Activated T-cell treated with anti-CD3 and anti-CD28 coated beads for 48 hours (primary cell): ENCODE results near the gene SLMAP.
"Not testable (repeated sequence)": the region's sequence is repeated elsewhere in the genome, so short reads cannot be mapped to it uniquely, and the experiment has no call there.

Experiments used
- DNase-seq: peaks from one replicate; pipeline ENCODE4 v3.0.0-alpha.2; 2020; ENCODE audit warnings: low read depth

The SLMAP gene

GRCh38 chr3:57793737-57794187, 37.7 kb downstream of the SLMAP start:
- no peak for DNase-seq

DNA sequence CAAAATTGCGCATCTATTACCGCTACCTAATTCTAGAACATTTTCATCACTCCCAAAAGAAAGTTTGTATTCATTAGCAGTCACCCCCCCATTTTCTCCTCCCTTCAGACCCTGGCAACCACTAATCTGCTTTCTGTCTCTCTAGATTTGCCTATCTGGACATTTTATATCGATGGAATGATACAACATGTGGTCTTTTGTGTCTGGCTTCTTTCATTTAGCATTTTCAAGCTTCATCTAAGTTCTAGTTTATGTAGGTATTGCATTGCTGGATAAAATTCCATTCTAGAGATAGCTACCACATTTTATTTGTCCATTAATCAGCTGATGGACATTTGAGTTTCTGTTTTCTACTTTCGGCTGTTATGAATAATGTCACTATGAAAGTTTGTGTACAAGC, 38.4 kb downstream of the SLMAP start:
- DNase-seq, result no peak

- DNase-seq, result no peak
These were observed 38.8 kb downstream of the SLMAP start for GRCh38 chr3:57794951-57795350.

GRCh38 chr3:57796261-57796660, 40.2 kb downstream of the SLMAP start:
- no peak for DNase-seq

GRCh38 chr3:57797701-57798487, 41.8 kb downstream of the SLMAP start:
- no peak for DNase-seq

DNA sequence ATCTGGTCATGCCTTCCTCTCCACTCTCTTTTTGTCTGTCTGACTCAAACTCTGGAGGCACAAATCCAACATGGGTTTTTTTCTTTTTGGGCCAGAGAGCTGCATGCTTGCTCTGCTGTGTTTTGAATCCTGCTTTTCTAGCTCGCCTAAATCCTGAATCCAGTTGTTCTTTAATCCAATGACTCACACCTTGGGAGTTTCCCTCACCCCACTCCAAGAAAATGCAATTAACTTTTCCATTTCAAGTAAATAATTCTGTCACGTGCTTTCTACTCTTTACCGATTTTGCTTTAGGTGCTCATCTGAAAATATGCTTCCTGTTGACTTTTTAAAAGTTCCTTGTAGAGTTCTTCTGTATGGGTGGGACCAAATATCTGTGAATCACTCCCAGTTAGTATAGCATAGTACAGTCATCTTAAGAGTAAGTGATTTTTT, 47.6 kb downstream of the SLMAP start:
- DNase-seq, result no peak

DNA sequence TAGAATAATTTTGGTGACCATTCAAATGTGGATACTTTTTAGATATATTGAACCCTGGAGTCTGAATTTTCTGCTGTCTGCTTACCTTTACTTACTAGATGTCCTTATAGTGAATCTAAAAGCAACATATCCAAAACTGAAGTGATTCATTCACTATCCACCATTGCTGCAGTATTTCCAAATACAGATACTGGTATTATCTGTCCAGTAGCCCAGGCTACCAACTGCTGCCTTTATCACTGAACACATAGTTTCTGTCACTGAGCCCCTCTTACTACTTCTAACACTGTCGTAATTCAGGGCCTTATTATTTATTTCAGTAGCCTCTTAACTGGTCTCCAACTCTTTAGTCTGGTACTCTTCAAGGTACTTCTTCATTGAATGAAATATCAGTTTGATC, 49.2 kb downstream of the SLMAP start:
- no peak for DNase-seq

- DNase-seq, result no peak
These were observed 49.6 kb downstream of the SLMAP start for GRCh38 chr3:57805674-57806073.

- not testable (repeated sequence) for DNase-seq
These were observed 50.1 kb downstream of the SLMAP start for GRCh38 chr3:57806195-57806594.

DNA sequence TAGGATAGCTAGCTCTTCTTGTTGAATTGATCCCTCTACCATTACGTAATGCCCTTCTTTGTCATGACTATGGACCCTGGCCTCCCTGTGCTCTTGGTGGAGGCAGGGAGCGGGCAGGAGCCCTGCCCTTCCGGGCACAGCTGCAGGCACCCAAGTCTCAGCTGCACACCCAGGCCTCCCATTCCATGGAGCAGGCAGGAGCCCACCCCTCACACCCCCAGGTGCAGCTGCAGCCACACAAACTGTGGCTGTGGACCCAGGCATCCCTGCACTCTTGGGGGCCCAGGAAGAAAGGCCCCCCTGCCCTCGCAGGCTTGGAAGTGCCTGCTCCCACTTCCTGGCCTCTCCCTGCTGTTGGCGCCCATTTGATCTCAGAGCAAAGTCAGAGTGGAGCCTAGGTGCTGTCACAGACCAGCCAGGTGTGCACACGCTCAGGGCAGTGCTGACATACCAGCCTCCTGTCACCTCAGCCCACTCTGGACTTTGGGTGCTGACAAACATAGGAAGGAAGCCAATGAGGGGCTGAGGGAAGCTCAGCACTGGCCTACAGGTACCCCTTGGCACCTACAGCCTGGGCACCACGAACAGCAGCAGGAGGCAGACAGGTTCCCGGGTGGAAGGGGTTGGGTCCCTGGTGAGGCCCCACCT, 53.0 kb downstream of the SLMAP start:
- no peak for DNase-seq

DNA sequence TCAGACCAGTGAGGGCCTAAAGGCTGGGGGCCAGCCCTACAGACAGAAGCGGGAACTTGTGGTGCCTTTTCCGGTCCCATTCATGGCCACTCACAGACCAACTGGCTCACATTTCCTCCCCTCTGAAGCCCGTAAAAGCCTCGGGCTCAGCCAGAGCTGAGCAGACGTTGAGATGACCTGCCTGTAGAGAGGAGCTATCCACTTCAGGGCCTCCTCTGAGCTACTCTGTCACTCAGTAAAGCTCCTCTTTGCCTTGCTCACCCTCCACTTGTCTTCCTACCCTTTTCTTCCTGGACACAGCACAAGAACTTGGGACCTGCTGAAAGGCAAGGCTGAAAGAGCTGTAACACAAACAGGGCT, 53.5 kb downstream of the SLMAP start:
- DNase-seq, result no peak

DNA sequence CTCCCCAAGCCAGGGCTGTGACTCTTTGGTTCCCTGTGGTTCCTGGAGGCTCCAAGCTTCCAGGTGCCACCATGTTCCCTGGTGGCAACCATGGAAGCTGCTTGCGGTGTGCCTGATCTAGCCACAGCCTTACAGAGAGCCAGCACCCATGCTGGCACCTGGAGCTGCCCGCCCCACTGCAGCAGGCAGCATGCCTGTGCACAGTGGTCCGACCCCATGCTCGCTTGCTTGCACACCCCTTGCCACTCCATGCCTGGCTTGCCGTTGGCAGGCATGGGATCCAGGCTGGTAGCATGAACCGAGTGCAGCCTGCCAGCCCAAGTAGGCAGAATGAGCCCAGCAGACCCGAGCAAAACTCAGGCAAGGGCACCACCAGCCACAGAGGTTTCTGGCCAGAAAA, 53.9 kb downstream of the SLMAP start:
- no peak for DNase-seq

DNA sequence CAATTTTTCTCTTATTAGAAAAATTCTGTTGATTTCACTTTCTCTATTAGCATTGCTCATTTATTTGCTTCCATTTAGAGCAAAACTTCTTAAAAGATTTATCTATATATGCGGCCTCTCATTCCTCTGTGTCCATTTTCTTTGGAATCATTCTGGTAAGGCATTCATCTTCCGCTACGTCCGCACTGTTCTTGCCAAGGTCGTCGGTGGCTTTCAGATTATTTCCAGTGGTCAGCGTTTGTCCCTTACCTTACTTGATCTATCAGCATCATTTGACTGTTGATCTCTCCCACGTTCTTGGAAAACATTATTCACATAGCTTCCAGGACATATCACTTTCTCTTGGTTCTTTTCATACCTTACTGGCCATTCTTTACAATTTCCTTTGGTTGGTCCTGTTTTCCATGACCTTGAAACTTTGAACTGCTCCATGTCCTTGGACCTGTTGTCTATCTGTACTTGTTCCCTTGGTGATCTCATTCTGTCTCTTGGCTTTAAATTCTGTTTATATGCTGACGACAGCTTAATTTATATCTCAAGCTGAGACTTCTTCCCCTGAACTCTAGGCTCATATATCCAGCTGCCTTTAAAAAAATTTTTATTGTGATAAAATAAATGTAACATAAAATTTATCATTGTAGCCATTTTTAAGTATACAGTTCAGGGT, 54.5 kb downstream of the SLMAP start:
- no peak for DNase-seq

DNA sequence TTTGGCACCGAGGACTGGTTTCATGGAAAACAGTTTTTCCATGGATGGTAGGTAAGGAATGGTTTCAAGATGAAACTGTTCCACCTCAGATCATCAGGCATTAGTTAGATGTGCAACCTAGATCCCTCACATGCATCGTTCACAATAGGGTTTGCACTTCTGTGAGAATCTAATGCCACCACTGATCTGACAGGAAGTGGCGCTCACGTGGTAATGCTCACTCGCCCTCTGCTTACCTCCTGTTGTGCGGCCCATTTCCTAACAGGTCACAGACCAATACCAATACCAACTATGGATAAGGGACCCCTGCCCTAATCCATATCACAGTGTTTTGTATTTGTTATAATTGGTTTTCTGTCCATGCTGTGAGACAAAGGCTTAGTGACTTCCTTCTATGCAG, 58.9 kb downstream of the SLMAP start:
- DNase-seq, result no peak

DNA sequence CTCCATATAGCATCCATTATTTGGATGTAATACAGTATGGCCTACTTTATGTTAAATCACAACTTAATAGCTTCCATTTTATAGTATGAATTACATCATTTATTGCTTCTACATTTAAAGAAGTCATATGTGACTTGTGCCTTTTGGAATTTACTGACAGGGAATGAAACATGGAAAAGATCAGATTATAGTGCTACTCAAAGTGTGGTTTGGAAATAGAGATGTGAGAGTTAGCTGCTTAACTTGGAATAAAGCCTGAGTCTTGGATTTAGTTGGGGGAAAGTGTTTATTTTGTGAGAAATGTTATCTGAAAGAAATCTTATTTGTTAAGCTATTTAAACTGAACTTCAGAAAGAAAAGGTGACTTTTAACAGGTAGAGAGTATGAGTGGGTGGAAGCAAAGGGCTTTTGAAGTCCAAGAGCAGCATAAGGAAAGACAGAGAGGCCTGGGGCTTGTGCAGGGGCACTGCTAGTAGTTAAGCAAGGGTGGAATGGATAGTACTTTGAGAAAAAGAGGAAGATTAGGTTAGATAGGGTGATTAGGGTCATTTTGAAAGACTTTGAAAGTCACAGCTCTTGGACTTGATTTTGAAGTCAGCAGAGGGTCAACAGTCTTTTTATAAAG, 60.5 kb downstream of the SLMAP start:
- DNase-seq, result no peak

DNA sequence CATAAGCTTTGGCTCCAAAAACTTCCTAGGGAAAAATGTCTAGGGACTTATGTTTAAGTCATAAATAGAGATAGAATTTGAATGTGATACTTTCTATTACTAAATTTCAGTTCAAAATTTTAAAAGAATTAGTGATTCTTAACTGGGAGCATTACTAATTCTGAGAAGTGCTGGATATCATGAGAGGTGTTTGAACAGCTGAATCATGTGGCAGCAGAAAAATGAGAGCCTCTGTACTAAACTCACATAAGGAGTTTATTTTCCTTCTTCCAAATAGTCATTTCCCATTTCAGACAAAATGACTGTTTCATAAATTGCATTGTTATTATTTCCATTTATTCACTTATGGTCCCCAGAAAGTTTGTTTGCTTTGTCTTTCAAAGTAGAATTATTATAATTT, 62.7 kb downstream of the SLMAP start:
- no peak for DNase-seq

- DNase-seq, result no peak
These were observed 64.4 kb downstream of the SLMAP start for GRCh38 chr3:57820479-57820878.

- no peak for DNase-seq
These were observed 65.7 kb downstream of the SLMAP start for GRCh38 chr3:57821765-57822164.

DNA sequence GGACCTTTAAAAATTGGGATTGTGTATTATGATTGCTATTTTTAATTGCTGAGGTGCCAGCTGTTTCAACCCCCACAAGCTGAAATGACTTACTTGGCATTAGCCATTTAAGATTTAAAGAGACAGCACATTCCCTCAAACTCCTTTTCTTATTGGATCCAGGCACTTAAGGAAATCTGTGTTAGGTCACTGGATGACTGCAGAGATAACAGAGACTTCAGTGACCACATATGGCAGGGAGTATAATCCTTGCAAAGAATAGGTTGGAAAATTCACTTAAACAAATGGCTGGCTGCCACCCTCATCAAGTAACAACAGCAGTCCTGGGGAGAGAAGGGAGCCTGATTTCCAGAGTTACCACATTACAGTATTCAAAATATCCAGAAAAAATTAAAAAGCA, 66.6 kb downstream of the SLMAP start:
- DNase-seq, result no peak

DNA sequence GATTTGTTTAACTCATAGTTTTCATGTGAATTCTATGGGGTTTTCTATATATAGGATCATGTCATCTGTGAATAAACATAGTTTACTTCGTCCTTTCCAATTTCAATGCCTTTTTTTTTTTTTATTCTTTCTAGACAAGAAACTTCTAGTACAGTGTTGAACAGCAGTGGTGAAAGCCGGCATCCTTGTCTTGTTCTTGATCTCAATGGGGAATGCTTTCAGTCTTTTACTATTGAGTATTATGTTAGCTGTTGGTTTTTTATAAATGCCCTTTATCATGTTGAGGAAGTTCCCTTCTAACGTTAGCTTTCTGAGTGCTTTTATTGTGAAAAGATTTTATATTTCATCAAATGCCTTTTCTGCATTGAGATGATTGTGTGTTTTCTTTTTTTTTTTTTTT, 69.0 kb downstream of the SLMAP start:
- DNase-seq, result no peak

DNA sequence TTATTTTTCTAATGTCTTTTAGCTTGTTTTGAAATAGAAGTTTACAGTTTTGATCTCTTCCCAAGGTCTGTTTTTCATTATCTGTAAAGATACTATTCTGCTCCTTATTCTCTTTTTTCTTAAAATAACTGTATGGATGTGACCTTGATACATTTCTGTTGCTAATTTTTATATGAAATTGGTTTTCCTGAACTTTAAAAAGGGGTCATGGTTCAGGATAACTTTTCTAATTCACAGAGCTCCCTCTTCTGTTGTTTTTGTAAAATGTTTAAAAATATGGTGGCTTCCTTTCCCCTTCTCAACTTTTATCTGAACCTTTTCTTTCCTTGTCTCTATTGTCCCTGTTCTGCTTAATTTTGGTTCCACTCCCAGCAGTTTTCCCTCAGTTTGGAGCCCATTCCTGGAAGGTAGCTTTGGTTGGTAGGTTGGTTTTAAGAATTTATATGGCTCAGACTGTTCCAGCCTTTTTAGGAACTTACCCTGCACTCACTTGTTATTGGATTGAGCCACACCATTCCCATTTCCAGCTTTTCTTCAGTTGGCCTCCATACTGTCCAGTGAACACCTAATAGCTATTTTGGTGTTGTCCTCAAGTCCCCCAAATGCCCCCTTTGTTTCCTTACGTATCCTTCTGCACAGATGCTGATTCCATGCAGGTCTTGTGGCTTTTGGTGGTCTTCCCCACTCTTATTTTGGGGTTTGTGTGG, 70.3 kb downstream of the SLMAP start:
- no peak for DNase-seq
